ENCODE results near the gene NCOR1.
"Not testable (repeated sequence)": the region's sequence is repeated elsewhere in the genome, so short reads cannot be mapped to it uniquely, and the experiment has no call there.

Gene NCOR1

GRCh38 chr17:16123531-16123930, 91.8 kb downstream of the NCOR1 start:
- TF ChIP-seq CTCF (conservative IDR thresholded peaks at IDR 0.05; ENCODE audit: low read depth): no peak
- ChIA-PET POLR2A (ENCODE audit: low non-redundant PET) (no interaction called here), CTCF (no interaction called here)
- H3K27ac ChIP-seq: no peak overlapping the region
- DNase-seq (ENCODE audit: low spot score): no peak

- DNase-seq (ENCODE audit: low spot score): peak; percentile 61
- no peak for TF ChIP-seq CTCF (conservative IDR thresholded peaks at IDR 0.05; ENCODE audit: low read depth)
- POLR2A ChIA-PET (ENCODE audit: low non-redundant PET): no interaction called here
- CTCF ChIA-PET: interaction anchor here (0.6 kb wide), 1 partner anchor 96 kb away, joined by 3 read pairs; no protein-coding TSS in a partner anchor
- peak overlapping the region; percentile 59 for H3K27ac ChIP-seq
These were observed 92.5 kb downstream of the NCOR1 start for GRCh38 chr17:16122697-16123434.

- peak; percentile 39 for DNase-seq (ENCODE audit: low spot score)
- H3K27ac ChIP-seq: no peak overlapping the region
- no peak for TF ChIP-seq CTCF (conservative IDR thresholded peaks at IDR 0.05; ENCODE audit: low read depth)
- ChIA-PET CTCF (no interaction called here), POLR2A (ENCODE audit: low non-redundant PET) (no interaction called here)
These were observed 93.4 kb downstream of the NCOR1 start for GRCh38 chr17:16121915-16122314.

GRCh38 chr17:16120937-16121336, 94.4 kb downstream of the NCOR1 start:
- H3K27ac ChIP-seq: no peak overlapping the region
- POLR2A ChIA-PET (ENCODE audit: low non-redundant PET): no interaction called here
- no peak for TF ChIP-seq CTCF (conservative IDR thresholded peaks at IDR 0.05; ENCODE audit: low read depth)
- CTCF ChIA-PET: interaction anchor here (0.7 kb wide), 1 partner anchor 36 kb away, joined by 3 read pairs; no protein-coding TSS in a partner anchor
- DNase-seq (ENCODE audit: low spot score): no peak

- DNase-seq (ENCODE audit: low spot score): no peak
- ChIA-PET CTCF (interaction anchor here (0.6 kb wide), 1 partner anchor 120 kb away, joined by 3 read pairs; no protein-coding TSS in a partner anchor), POLR2A (ENCODE audit: low non-redundant PET) (no interaction called here)
- no peak overlapping the region for H3K27ac ChIP-seq
- TF ChIP-seq CTCF (conservative IDR thresholded peaks at IDR 0.05; ENCODE audit: low read depth): no peak
These were observed 98.2 kb downstream of the NCOR1 start for GRCh38 chr17:16117149-16117548.

- CTCF ChIA-PET; POLR2A ChIA-PET (ENCODE audit: low non-redundant PET); DNase-seq (ENCODE audit: low spot score); H3K27ac ChIP-seq: not testable (repeated sequence)
These were observed 100.1 kb downstream of the NCOR1 start for GRCh38 chr17:16115077-16115698.

- DNase-seq (ENCODE audit: low spot score): no peak
- POLR2A ChIA-PET (ENCODE audit: low non-redundant PET): no interaction called here
- H3K27ac ChIP-seq: no peak overlapping the region
- TF ChIP-seq CTCF (conservative IDR thresholded peaks at IDR 0.05; ENCODE audit: low read depth): no peak
- CTCF ChIA-PET: no interaction called here
These were observed 106.5 kb downstream of the NCOR1 start for GRCh38 chr17:16108871-16109270.

Data from RWPE1 (cell line).